Stimulated activated CD8-positive, alpha-beta memory T cell treated with anti-CD3 and anti-CD28 coated beads, Interleukin-15, amount 100 ng/mL, for 48 hours (primary cell): ENCODE data around the gene SEMA3C.

ENCODE experiments used
- DNase-seq, 2 donors: peaks; one replicate each; pipeline ENCODE4 v3.0.0-alpha.2; 2020; ENCODE audit warnings: low read depth in 2 of 2

SEMA3C gene

DNA sequence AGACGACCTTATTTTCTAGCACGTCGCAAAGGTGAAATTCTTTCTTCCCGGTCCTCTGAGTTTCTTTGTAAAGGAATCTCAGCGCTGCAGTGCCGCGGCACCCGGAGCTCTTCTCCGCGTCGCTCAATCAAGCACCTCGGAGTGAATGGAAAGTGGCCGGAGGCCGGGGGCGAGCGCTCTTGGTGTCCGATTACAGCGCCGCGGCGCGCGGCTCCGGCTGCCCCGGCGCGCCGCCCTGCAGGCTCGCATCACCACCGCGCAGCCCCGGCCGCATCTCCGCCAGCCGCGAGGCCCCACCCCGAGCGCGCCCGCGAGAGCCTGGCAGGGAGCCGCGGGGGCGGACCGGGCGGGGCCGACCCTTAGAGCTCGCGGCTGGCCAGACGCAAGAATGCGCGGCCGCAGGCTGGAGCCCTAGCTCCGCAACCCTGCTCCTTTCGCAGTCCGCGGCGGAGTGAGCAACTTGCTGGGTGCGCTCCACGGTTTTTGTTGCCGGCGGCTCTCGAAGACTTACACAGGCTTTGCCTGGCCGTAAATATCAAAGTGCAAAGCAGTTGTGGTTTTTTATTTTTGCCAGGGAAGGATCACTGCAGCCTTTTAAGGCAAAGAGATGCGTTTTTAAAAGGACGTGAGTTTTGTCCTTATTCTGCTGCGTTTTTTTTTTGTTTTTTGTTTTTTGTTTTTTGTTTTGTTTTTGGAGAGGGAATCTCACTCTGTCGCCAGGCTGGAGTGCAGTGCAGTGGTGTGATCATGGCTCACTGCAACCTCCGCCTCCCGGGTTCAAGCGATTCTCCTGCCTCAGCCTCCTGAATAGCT lies at the start of gene SEMA3C:
SEMA3C (minus strand) TSS at position 143 of the 813 bp plus-strand sequence. CDS start 2,270 bp downstream, outside the sequence.
- DNase-seq: peak; percentile 11 to 15

DNA sequence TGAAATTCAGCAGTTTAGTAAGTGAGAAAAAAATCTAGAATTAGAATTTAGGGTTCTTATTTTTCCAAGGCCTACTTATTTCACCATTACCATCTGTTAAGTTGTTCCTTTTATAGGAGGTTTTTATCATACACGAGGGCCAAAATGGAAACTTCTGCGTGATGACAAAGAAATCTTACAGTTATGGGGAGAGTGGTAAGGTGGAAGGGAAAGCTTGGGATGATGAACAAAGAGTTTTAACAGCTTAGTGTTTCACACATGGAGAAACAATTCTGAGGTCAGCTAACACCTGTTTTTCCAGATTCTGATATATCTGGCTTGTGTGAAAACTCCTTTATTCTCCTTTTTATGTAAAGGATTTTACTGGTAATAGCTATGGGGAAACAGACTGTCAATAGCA lies 49.8 kb upstream of the SEMA3C start:
- DNase-seq: no peak

DNA sequence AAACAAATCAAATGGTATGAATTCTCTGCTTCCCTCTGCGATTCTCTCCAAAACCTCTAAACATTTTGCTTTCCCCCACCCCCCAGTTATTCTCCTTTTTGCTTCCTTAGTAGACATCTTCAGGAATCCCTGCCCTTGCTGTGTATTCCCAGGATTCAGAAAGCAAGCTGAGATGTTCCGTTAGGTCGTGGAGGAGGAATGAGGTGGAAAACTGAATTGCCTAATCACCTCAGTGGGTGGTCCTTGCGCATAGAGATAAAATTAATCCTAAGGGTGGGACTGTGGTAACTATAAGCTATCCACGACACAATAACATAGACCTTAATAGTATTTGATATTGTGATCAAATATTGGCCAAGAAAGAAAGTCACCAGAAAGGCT lies 49.1 kb upstream of the SEMA3C start:
- no peak for DNase-seq

DNA sequence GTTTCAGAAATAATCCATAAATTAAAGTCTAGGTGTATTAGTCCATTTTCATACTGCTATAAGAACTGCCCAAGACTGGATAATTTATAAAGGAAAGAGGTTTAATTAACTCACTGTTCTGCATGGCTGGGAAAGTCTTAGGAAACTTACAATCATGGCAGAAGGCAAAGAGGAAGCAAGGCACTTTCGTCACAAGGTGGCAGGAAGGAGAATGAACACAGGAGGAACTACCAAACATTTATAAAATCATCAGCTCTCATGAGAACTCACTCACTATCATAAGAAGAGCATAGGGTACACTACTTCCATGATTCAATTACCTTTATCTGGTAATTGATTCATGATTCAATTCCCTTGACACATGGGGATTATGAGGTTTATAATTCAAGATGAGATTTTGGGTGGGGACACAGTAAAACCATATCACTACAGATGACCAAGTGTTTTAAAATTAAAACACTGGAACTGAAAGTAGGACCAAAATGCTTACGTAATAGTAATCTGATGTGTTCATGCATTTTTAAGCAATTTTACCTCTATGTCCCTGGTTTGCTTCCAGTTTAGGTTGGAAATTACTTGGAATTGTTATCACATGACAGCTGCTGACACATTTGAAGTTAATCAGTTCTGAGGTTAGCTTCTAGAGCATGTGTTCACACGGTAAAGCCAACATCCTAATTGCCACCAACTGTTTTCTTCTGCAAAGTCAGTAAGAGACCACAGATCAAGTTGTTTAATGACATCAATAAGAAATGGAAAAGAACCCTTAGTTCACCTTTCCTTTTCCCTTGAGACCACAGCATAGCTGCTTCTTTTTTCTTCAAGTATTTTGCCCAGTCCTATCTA lies 48.4 kb upstream of the SEMA3C start:
- DNase-seq: no peak

DNA sequence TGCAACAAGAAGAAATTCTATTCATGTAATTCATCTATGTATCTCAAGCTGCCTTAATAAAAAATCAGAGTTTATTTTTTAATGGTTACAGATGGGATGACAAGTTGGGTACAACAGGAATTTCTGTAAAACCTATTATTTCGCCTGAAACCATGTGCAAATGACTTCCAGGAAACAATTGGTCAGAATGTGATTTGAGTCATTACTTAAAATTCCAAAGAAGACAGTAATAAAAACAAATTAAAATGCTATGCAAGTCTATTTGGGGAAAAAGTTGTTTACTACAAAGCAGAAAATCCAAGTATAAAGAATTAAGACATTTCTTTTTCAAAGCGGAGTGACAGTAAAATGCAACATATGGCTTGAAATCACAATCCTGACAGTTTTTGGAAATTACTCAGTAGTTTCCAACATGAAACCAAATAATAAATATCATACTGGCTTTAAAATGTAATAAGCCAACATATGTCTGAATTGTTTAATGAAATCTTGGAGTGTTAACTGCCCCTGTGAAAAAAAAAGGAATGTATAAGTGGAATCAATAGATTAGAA lies 41.5 kb upstream of the SEMA3C start:
- DNase-seq: no peak

DNA sequence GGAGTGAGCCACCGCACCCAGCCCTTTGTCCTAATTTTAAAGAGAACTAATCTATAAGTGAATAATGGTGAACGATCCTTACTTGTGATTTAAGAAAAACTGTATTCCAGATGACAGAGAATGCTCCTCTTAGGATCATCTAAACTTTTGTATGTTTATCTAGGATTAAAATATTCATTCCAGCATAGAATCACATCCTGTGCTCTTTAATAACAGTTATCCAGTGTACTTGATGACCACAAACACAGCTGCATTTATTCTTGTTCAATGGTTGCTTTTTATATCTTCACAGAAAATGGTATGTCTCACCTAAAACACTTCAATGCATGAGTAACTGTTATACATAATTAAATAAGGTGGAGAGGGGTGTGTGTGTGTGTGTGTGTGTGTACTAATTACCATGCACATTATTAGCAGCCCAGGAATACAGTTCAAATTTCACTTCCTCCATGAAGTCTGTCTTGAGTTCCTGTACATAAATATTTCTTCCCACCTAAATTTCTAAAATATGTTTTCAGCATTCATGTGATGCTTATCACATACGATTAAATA lies 38.5 kb upstream of the SEMA3C start:
- no peak for DNase-seq

DNA sequence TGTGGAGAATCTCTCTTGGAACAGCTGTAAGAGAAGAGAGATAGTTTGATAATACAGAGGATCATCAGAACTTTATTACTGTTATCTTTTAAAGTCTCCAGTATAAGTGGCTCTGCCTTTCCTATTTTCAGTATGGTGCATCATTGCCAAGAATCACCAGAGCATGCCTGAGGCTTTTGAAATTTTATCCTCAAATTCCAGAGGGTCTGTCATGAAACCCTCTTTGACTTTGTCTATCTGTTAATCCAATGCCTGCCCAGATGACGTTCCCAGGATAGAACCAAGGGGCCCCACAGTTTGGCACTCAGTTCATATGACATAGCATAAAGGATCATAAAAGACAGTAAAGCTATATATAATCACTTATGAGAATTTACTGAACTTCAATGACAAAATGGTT lies 35.3 kb upstream of the SEMA3C start:
- no peak for DNase-seq

DNA sequence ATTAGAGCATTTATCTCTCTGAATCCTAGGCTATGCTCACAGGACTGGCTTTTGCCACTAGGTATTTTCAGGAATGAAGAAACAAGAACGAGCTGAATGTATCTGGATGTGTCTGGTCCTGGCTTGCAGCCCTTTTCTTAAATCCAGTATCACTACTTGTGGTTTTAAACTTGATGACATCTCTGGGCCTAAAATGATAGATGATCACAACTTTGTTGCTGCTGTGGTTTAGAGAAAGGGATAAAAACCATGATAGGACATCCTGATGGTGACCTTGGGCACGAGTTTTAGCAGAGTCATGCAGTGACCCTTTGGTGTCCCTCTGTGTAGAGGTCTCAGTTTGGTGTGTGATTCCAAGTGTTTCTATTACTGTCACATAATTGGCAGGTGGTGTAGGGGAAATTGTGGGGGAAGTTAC lies 31.7 kb upstream of the SEMA3C start:
- no peak for DNase-seq

DNA sequence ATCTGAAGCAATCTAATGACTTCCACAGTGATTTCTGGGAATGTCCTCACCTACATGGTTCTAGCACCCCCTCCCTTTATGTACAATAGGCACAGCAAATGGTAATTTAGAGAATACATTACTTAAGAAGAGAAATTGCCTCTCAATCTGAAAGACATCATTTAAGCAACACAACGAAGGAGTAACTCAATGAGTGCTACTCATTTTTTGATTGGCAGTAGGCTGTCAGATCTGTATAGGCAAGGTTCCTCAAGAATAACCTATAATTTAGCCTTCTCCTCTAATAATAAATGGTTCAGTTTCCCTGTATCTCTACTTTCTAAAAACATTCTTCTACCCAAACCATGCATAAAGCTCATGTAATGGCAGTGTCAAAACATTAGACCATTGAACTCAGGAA lies 30.6 kb upstream of the SEMA3C start:
- no peak for DNase-seq

DNA sequence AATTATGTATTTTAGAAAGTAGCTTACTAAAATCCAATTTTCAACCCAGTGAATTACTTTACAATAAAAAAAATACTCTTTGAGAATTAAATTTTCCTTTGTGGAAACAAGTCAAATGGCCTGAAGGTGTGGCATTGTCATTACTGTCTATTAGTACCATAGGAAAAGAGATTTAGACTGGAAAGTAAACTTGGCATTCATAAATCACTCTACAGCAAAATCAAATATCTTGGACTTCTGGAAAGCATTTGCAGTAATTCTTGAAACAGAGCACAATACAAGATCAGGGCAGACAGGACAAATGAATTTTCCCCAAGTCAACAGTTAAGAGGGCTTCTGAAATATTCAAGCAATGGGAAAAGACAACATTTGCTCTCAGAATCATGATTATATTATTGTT lies 28.0 kb upstream of the SEMA3C start:
- DNase-seq: no peak

DNA sequence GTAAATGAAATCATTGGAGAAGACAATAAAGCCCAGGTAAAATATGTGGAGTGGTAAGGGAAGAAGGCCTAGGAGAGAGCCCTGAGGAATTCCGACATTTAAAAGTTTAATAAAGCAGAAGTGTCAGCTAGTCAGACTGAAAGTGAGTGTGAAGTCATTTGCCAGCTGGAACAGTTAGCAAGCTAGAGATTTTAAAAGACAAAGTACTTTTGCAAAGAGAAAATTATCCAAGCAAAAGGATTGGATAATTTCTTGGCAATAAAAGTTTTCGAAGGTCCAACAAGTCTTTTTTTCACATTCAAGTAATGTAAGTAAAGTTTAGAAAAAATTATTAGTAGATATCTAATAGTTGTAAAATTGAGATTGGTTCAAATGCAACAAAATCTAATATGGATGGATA lies 27.1 kb upstream of the SEMA3C start:
- no peak for DNase-seq

DNA sequence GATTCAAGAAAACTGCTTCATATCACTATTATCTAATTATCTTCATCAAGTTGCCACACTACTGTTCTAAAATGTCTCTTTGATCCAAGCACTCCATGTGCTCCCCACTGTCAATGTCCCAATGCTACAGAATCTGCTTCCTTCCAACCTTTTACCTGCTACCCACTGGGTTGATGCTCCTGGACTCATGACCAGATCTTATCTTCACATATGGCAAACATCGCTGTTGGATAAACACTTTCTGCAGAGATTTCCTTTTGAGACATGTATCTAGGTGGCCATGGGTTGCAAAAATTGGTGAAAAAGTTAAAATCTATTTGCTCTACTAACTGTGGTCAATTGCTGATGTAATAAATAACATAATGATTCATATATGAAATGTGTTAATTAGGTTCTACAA lies 24.5 kb upstream of the SEMA3C start:
- no peak for DNase-seq

DNA sequence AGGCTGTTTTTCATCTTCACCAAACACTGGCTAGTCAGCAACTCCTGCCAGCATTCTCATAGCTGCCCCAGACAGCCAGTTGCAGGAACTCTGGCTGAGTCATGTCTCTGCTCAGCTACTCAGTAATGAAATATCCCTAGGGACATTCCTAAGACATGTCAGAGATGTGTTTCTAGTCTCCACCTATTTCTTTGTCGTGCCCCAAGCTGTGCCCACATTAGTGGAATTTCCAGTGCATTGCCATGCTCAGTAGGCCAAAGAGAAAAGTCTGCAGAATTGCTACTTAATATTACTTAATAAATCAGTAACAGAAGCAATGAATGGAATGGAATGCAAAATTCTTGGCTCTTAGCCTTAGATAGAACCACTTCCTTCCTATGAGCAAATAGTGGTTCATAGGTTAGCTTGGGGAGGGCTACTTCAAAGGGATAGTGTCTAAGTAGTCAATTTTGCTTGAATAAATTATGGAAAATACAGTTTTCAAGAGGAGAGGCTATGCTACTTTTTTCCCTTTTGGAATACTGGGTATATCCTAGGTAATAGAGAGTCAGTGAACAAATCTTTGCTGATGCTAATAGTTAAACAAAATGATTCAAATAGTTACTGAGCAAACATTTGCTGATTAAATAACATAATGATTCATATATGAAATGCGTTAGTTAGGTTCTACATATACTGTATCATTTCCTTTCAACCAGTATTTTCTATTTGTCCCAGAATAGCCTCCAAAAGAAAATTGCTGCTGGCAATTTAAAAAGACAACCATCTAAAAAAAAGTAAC lies 23.6 kb upstream of the SEMA3C start:
- DNase-seq: no peak

DNA sequence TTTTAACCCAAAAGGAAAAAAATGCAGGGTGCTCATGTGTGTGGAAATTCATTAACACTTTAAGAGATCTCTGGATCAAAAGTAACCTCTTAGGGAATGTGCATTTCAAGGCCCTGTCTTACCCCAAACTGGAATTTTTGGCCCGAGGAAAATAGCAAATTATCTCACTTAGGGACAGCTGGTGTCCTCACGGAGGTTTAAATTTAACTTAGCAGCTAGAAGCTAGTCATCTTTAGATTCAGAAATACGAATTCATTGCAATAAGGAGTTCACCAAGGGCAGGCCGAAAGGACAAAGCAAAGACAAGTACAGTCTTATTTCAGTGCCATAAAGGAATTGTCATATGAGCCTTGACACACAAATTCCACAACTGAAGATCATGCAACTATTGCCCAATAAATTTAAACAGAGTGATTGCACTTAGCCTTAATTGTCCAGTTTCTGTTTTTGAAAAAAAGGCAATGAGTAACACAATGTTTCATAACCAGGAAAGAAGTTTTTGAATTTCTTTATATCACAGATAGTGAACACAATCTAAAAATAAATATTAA lies 22.4 kb upstream of the SEMA3C start:
- no peak for DNase-seq

DNA sequence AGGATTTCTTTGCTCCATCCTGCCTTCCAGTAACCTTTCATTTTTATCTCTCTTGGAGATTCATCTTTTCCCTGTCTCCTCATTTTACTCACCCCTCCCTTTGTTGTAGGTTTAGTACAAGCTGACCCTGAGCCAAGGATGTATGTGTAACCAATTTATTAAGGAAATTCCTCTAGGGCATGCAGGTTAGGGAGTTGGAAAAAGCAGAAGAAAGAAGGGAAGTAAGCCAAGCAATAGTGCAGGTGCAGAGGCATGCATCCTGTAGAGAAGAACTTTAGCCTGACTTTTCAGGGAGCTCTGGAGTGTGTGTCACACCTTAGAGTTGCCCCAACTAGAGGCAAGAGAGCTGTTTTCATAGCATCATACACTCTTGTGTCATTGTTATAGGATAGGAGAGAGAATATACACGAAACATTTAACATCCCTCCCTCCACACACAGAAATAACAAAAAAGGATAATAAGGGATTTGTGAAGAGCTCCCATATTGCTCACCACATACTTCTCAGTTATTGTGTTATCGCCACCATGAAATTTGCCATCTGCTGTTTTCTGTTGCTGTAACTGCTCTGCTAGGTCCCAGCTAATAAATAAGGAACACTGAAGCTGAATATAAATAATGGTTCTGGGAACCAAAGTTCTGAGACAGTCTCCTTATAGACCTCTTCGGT lies 21.8 kb upstream of the SEMA3C start:
- DNase-seq: no peak

DNA sequence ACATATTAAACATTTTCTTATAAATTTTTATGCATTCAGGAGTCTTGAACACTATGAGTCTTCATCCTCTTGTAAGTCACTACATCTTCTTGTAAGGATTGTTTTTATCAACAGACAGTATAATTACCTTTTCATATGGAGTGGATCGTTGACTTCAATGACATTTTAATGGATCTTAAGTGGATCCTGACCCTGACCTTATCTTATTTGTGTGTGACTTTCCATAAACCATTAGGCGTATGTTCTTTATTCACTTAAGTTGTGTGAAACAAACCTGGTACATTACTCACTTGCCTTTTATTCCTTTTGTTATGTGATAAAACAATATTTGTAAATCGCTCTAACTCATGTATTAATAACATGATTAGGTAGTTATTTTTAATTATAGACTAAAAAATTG lies 18.5 kb upstream of the SEMA3C start:
- no peak for DNase-seq

DNA sequence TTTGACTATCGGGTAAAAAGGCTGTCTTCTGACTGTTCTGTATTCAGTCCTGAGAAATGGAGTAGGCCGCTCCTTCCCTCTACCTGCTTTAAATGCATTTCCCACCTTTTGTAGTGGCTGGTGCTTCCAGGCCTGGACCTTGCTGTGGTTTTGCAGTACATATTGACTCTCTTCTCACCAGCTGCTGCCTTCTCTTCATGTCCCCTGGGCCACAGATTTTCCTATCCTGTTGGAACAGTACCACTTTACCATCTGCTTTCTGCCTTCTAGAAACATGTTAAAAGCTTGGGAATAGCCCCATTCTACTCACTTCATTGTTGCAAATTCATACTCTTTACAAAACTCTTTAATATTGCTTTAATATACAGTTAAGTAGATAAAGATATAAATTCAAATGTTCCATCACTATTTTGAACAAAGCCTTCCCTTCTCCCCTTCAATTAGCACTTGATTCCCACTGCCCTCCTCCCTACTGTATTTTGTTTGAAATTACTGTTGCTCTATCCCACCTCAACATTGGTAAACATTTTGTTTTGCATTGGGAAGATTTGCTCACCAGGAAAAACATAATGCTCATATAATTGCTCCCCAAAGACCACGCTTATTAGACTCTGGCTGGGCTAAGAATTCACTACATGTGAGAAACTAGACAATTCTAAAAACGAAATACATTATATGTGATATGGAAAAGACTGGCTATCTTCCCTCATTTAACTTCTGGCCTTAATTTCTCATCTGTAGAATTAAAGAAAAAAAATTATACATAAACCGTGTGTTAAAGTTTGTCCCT lies 17.3 kb upstream of the SEMA3C start:
- DNase-seq: no peak

DNA sequence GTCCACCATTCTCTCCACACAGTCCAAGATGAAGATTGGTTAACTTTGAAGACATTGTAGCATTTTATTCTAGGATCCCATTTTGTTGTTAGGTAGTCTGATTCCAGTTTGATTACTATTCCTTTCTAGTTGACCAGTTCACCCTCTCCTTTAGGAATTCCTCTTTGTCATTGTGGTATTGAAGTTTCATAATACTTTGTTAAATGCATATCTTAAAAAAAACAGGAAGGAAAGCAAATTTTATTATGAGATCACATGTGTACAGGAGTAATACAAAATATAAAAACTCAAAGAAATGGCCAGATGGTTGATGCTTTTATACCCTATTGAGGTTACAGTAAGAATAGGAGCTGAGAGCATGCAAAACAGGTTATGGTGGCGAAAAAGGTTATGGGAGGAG lies 15.5 kb upstream of the SEMA3C start:
- DNase-seq: no peak

DNA sequence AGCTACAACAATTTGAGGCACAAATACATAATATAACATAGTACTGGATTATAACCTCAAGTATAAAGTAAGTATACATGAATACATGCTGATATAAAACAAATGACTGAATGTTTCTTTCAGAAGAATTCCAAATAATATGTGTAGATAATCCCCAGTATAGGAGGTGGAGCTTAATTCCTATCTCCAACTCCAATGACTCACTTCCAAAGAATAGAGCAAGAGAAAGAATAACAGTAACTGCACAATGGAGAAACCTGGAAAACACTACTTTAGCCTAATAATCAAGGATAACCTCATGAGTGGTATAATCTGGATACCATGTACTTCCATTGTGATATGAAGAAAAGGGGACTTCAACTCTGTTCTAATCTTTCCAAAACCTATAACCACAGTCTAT lies 13.7 kb upstream of the SEMA3C start:
- DNase-seq: no peak

DNA sequence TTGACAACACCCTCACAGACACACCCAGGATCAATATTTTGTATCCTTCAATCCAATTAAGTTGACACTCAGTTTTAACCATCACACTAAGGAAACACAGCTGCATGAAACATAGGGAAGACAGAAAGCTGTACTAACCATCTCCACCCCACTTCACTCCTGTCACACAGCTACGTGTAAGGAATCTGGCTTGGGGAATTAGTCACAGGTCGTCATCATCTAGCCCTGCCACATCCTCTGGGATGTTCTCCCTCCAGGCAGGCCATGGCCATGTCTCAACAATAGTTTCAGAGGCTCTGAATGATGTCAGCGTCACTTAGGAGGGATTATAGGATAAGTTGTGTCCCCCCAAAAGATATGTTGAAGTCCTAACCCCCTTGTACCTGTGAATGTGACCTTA lies 10.8 kb upstream of the SEMA3C start:
- no peak for DNase-seq
